HG03521 (cell line): Measurements from ENCODE around the gene SLC2A10.

Source experiments
- ATAC-seq: cut with Tn5 transposase; IDR thresholded peaks from one replicate; pipeline ENCODE4 v1.9.1; 2021; ENCODE audit warnings: mild to moderate bottlenecking, moderate library complexity; ENCODE audit not compliant: unreplicated experiment

SLC2A10 gene

GRCh38 chr20:46681032-46681854, 28.2 kb upstream of the SLC2A10 start:
- ATAC-seq, result no peak

GRCh38 chr20:46682063-46682821, 27.2 kb upstream of the SLC2A10 start:
- ATAC-seq, result no peak

GRCh38 chr20:46683011-46683667, 26.3 kb upstream of the SLC2A10 start:
- no peak for ATAC-seq

- ATAC-seq, result no peak
These were observed 25.8 kb upstream of the SLC2A10 start for GRCh38 chr20:46683668-46683938.

GRCh38 chr20:46683939-46684750, 25.3 kb upstream of the SLC2A10 start:
- no peak for ATAC-seq

- ATAC-seq, result no peak
These were observed 21.0 kb upstream of the SLC2A10 start for GRCh38 chr20:46688151-46689081.

- peak; percentile 95 for ATAC-seq
These were observed 20.2 kb upstream of the SLC2A10 start, which contains the start of gene TP53RK for GRCh38 chr20:46689082-46689753. Gene TP53RK (minus strand): TSS chr20:46689444. CDS start chr20:46689414, 30 bp downstream.

- ATAC-seq, result no peak
These were observed 19.7 kb upstream of the SLC2A10 start for GRCh38 chr20:46689754-46690085.

- no peak for ATAC-seq
These were observed 19.0 kb upstream of the SLC2A10 start for GRCh38 chr20:46690219-46691106.

- no peak for ATAC-seq
These were observed 18.3 kb upstream of the SLC2A10 start for GRCh38 chr20:46691196-46691595.

- ATAC-seq, result no peak
These were observed 15.0 kb upstream of the SLC2A10 start for GRCh38 chr20:46694484-46694883.

- no peak for ATAC-seq
These were observed 13.6 kb upstream of the SLC2A10 start for GRCh38 chr20:46695892-46696291.

GRCh38 chr20:46696791-46697279, 12.6 kb upstream of the SLC2A10 start:
- no peak for ATAC-seq

- no peak for ATAC-seq
These were observed 10.7 kb upstream of the SLC2A10 start for GRCh38 chr20:46698788-46699187.

- ATAC-seq, result no peak
These were observed 9.6 kb upstream of the SLC2A10 start for GRCh38 chr20:46699651-46700359.

GRCh38 chr20:46700481-46700880, 9.0 kb upstream of the SLC2A10 start:
- no peak for ATAC-seq

- no peak for ATAC-seq
These were observed 8.4 kb upstream of the SLC2A10 start for GRCh38 chr20:46701057-46701456.

GRCh38 chr20:46701556-46701955, 7.9 kb upstream of the SLC2A10 start:
- ATAC-seq, result no peak
